Sigmoid colon (tissue), 4 donors: ENCODE data around the gene LHB.

Source experiments
- EP300 ChIP-seq, 4 donors: sonication (generic); formaldehyde crosslinking; IDR thresholded peaks; one replicate each; pipeline ENCODE4 v1.6.1; 2017; ENCODE audit warnings: antibody characterized with exemption in 4 of 4
- TF ChIP-seq, protein P1 (sequence below), 4 experiments: fragments of 450-650 bp in 3 of 4; fragments of 200-600 bp in 1 of 4; IDR thresholded peaks; one replicate each; pipeline ENCODE4 v1.5.1; 2016 to 2019; ENCODE audit warnings: antibody characterized with exemption in 4 of 4, mild to moderate bottlenecking in 3 of 4, moderate library complexity in 2 of 4

DNA sequence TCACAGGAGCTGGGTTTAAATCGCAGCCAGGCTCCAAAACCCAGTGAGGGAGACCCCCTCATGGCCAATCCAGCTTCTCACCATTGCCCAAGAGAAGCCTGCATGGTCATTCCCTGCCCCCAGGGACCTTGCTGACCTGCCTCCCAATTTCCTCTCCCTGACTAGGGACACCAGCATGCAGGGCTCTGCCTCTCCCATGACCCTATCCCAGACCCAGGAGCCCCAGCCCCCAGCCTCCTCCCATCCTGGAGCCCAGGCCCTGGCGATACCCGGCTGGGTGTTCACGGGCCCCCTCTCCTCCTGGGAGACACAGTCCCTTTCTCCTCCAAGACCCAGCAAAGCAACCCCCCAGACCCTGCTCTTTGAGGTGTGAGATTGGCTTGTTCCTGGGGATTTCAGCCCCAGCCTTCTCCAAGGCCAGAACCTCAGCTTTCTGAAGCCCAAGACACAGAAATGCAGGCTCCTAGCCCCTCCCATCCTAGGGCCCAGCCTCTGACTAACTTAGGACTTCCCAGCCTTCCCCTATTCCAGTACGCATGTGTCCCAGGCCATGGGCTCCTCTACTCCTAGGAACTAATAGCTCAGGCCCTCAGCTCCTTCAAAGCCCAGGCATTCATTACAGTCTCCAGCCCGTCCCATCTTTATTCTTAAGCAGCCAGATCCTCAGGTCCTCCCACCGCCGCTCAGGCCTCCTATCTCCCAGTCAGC lies 24.9 kb downstream of the LHB start:
- TF ChIP-seq, protein P1, sequence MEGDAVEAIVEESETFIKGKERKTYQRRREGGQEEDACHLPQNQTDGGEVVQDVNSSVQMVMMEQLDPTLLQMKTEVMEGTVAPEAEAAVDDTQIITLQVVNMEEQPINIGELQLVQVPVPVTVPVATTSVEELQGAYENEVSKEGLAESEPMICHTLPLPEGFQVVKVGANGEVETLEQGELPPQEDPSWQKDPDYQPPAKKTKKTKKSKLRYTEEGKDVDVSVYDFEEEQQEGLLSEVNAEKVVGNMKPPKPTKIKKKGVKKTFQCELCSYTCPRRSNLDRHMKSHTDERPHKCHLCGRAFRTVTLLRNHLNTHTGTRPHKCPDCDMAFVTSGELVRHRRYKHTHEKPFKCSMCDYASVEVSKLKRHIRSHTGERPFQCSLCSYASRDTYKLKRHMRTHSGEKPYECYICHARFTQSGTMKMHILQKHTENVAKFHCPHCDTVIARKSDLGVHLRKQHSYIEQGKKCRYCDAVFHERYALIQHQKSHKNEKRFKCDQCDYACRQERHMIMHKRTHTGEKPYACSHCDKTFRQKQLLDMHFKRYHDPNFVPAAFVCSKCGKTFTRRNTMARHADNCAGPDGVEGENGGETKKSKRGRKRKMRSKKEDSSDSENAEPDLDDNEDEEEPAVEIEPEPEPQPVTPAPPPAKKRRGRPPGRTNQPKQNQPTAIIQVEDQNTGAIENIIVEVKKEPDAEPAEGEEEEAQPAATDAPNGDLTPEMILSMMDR (IDR thresholded peaks at IDR 0.05): no peak
- no peak for TF ChIP-seq EP300 (IDR thresholded peaks at IDR 0.05)
